ENCODE data around the gene ZNF829. TPM values are rescaled to one million over a fixed set of nuclear protein-coding genes. Genes with fewer than 3 reads are reported as not detected.

Gene ZNF829
- total RNA-seq, 4 donors from 2014 or later: 1.4 to 5.4 (median 3.7) TPM

DNA sequence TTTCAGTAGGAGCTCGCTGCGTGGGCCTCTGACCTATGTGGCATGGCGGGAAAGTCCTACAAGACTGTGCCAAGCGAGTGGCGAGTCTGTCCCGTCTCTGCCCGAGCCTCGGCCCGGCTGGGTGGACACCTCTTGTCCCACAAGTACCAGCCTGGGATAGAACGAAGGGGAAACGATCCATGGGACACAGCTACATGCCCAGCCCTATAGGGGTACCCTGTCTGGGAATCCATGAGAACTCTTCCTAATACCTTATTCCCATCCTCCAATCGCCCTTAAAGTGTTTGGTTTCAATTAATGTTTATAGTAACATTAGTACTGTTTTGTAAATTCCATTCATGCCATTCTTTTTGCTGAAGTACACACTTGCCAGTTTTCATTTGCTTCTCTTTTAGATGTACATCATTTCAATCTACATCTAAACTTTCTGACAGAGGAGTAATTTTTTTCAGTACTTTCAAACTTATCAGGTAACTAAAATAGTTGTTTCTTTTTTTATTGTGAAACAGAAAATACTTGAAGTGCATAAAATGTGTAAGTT, 77.2 kb downstream of the ZNF829 start:
- 12% methylated on average over 10 of the region's 12 CpGs for WGBS
- DNase-seq (ENCODE audit: low spot score in 2 of 2): no peak
- H3K9me3 ChIP-seq: peaks cover 16% of the 10 kb centered on the region
- no peaks in the 10 kb centered on the region for H3K27me3 ChIP-seq
- H3K27ac ChIP-seq: peak overlapping the region; percentile 83
- peak overlapping the region; percentile 68 for H3K4me3 ChIP-seq
- H3K4me1 ChIP-seq: peaks cover 17% of the 10 kb centered on the region
- peaks cover 12% of the 10 kb centered on the region for H3K36me3 ChIP-seq
- TF ChIP-seq POLR2A (IDR thresholded peaks at IDR 0.05) (no peak), POLR2AphosphoS5 (IDR thresholded peaks at IDR 0.05) (no peak), CTCF (IDR thresholded peaks at IDR 0.05) (no peak), EP300 (IDR thresholded peaks at IDR 0.05) (no peak)

Other genes with a start within 250 kb of the ZNF829 start
- gene ZNF461, start 249.5 kb downstream of the ZNF829 start, total RNA-seq: 10 to 100 TPM in 1 of 4 donors, 1 to 10 TPM in 3; 5.5 to 13.5 (median 8.6) TPM
- 10 to 100 TPM in 2 of 4 donors, 1 to 10 TPM in 2; 7.0 to 19.8 (median 11.4) TPM for gene ZNF567, start 228.7 kb downstream of the ZNF829 start, total RNA-seq
- gene ZNF850, start 143.5 kb downstream of the ZNF829 start, total RNA-seq: 10 to 100 TPM in 1 of 4 donors, 1 to 10 TPM in 3; 1.5 to 10.7 (median 4.8) TPM
- 1 to 10 TPM; 3.2 to 7.2 (median 3.8) TPM for gene ZNF790, start 77.9 kb downstream of the ZNF829 start, total RNA-seq
- gene ZNF345, start 65.4 kb downstream of the ZNF829 start, total RNA-seq: 10 to 100 TPM in 2 of 4 donors, 1 to 10 TPM in 2; 3.5 to 17.0 (median 9.1) TPM
- 1 to 10 TPM; 5.2 to 7.5 (median 6.9) TPM for gene ZNF568, start within 50 bp of the ZNF829 start, total RNA-seq
- gene ZNF420, start 162.1 kb upstream of the ZNF829 start, total RNA-seq: 1 to 10 TPM; 3.6 to 8.7 (median 4.9) TPM